Activated CD4-positive, alpha-beta T cell treated with anti-CD3 and anti-CD28 coated beads for 1 hour (primary cell): ENCODE results near the gene RPL10A.

Experiments used
- DNase-seq: peaks from one replicate; pipeline ENCODE4 v3.0.0-alpha.2; 2020

The RPL10A gene

GRCh38 chr6:35493307-35493983, 25.2 kb downstream of the RPL10A start:
- DNase-seq: no peak

GRCh38 chr6:35494161-35494563, 26.0 kb downstream of the RPL10A start:
- no peak for DNase-seq

GRCh38 chr6:35495258-35496035, 27.2 kb downstream of the RPL10A start:
- no peak for DNase-seq

- DNase-seq: no peak
Observed at GRCh38 chr6:35496036-35496840, 28.0 kb downstream of the RPL10A start.

- peak; percentile 38 for DNase-seq
Observed at GRCh38 chr6:35496841-35497570, 28.8 kb downstream of the RPL10A start, which contains the start of gene TEAD3. Gene TEAD3, minus strand, starts transcription at chr6:35497079.

GRCh38 chr6:35497571-35498421, 29.6 kb downstream of the RPL10A start:
- no peak for DNase-seq

GRCh38 chr6:35498422-35499067, 30.3 kb downstream of the RPL10A start:
- DNase-seq: no peak

GRCh38 chr6:35499372-35499771, 31.2 kb downstream of the RPL10A start:
- DNase-seq: no peak

- DNase-seq: no peak
Observed at GRCh38 chr6:35500782-35501181, 32.6 kb downstream of the RPL10A start.

GRCh38 chr6:35501784-35502183, 33.6 kb downstream of the RPL10A start:
- no peak for DNase-seq

- DNase-seq: no peak
Observed at GRCh38 chr6:35503534-35503933, 35.3 kb downstream of the RPL10A start.

- DNase-seq: no peak
Observed at GRCh38 chr6:35505999-35506412, 37.8 kb downstream of the RPL10A start.

- DNase-seq: no peak
Observed at GRCh38 chr6:35506536-35506935, 38.3 kb downstream of the RPL10A start.

GRCh38 chr6:35507221-35507620, 39.0 kb downstream of the RPL10A start:
- DNase-seq: no peak

- no peak for DNase-seq
Observed at GRCh38 chr6:35508027-35508426, 39.8 kb downstream of the RPL10A start.

GRCh38 chr6:35508542-35508941, 40.3 kb downstream of the RPL10A start:
- DNase-seq: no peak

- no peak for DNase-seq
Observed at GRCh38 chr6:35510916-35511561, 42.8 kb downstream of the RPL10A start.

- no peak for DNase-seq
Observed at GRCh38 chr6:35511562-35511941, 43.4 kb downstream of the RPL10A start.

- DNase-seq: no peak
Observed at GRCh38 chr6:35512006-35512405, 43.8 kb downstream of the RPL10A start.

- no peak for DNase-seq
Observed at GRCh38 chr6:35512740-35513139, 44.5 kb downstream of the RPL10A start, which contains the start of gene TULP1. Gene TULP1, minus strand, starts transcription at chr6:35512896. Its CDS starts 38 bp downstream, at chr6:35512858.

- no peak for DNase-seq
Observed at GRCh38 chr6:35514587-35514986, 46.4 kb downstream of the RPL10A start.
